AG04450 (cell line): ENCODE results near the gene SEMA5B. TPM values are rescaled to one million over a fixed set of nuclear protein-coding genes. Genes with fewer than 3 reads are reported as not detected.

ENCODE experiments used
- CTCF ChIA-PET: fragments of 300-600, 350-600 bp; formaldehyde crosslinking; extraction: SDS; loops from one replicate; lab custom pipeline; 2022; ENCODE audit warnings: antibody characterized with exemption, inconsistent platforms; lab: Charles Lee
- POLR2A ChIA-PET: fragments of 350-600 bp; formaldehyde crosslinking; extraction: SDS; loops from one replicate; lab custom pipeline; 2021; ENCODE audit warnings: antibody characterized with exemption, inconsistent platforms; lab: Yijun Ruan, JAX
- DNase-seq: peaks from one replicate; pipeline ENCODE4 v3.0.0-alpha.2; 2011; ENCODE audit warnings: low read depth, low spot score
- H3K27ac ChIP-seq: one replicate; pipeline ENCODE4 v1.5.1; 2012; ENCODE audit warnings: low read depth, low read length, control low read depth
- H3K27me3 ChIP-seq: one replicate; pipeline ENCODE4 v1.6.0; 2012; ENCODE audit warnings: low read length; ENCODE audit not compliant: control insufficient read depth, insufficient read depth
- H3K4me3 ChIP-seq: 2 replicates; pipeline ENCODE4 v1.5.1; 2011; ENCODE audit warnings: mild to moderate bottlenecking, low read depth, low read length, control low read depth
- H3K9me3 ChIP-seq: 2 replicates; pipeline ENCODE4 v1.5.1; 2012; ENCODE audit warnings: low read length; ENCODE audit not compliant: control insufficient read depth, insufficient read depth
- CTCF ChIP-seq: IDR thresholded peaks from 2 replicates; pipeline ENCODE4 v1.5.1; 2011; ENCODE audit warnings: low read depth, low read length, control low read depth, inconsistent platforms
- polyA plus RNA-seq: library from polyadenylated mRNA; depleted of rRNA; stranded (reverse); fragments of >200 nt; gene quantifications from 2 replicates; pipeline ENCODE4 v1.2.3, GENCODE V29; 2011

Gene SEMA5B
- polyA plus RNA-seq, 1 experiment = not detected

GRCh38 chr3:122956693-122957455 lies 70.7 kb downstream of the SEMA5B start:
- ChIA-PET CTCF (no interaction called here), POLR2A (no interaction called here)
- TF ChIP-seq CTCF = no peak

DNA sequence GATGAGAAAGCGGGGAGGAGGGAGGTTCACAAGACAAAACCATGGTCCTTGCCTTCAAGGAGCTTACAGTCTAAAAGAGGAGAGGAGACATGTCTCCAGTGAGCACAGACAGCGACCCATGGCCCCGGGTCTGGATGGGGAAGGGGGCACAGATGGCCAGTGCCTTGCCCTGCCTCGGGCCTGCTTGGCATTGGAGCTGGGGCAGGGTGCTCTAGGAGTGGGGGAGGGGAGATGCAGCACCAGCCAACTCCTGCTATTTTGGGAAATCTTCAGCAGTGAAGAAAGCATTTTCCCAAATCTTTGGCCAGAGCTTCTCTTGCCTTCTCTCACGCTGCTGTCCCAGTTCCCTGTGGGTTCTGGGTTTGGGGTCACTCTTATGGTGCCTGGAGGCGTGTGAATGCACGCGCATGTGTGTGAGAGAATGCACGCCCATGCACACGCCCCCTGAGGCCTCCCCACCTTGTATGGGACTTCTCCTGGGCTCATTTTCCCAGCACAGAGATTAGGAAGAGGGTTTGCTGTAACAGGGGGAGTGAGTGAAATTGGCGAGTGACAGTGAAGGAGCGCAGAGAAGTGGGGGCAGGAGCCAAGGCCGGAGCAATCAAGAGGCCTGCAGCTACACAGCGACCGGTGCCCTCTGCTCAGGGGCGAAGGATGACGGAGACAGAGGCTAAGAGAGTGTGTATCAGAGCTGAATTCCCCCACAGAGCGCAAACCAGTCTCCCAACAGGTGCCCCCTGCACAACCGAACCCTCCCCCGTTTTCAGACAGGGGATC lies 71.5 kb downstream of the SEMA5B start:
- Histone ChIP-seq H3K4me3 (no peak overlapping the region), H3K27me3 (peaks cover 48% of the 10 kb centered on the region), H3K27ac (no peak overlapping the region), H3K9me3 (no peaks in the 10 kb centered on the region; the same call in 1 of the 2 replicates)
- POLR2A ChIA-PET = no interaction called here
- CTCF ChIA-PET = interaction anchor here (0.6 kb wide), 1 partner anchor 13 kb away, joined by 3 read pairs; no protein-coding TSS in a partner anchor
- no peak for TF ChIP-seq CTCF
- DNase-seq = no peak

More at GRCh38 chr3:122956693-122957455, 70.7 kb downstream of the SEMA5B start:
- H3K27me3 ChIP-seq = peaks cover 50% of the 10 kb centered on the region
- DNase-seq = no peak
- no peak overlapping the region for H3K27ac ChIP-seq
- no peak overlapping the region for H3K4me3 ChIP-seq
- H3K9me3 ChIP-seq = no peaks in the 10 kb centered on the region; the same call in 1 of the 2 replicates

GRCh38 chr3:122952520-122952919 lies 75.0 kb downstream of the SEMA5B start:
- CTCF ChIA-PET = interaction anchor here (3.0 kb wide), 1 partner anchor 10 kb away, joined by 11 read pairs; no protein-coding TSS in a partner anchor
- peak; percentile 11; the same call in 1 of the 2 replicates for TF ChIP-seq CTCF
- POLR2A ChIA-PET = no interaction called here
- no peaks in the 10 kb centered on the region; the same call in 1 of the 2 replicates for H3K9me3 ChIP-seq
- H3K27me3 ChIP-seq = peaks cover 33% of the 10 kb centered on the region
- no peak for DNase-seq
- H3K27ac ChIP-seq = no peak overlapping the region
- H3K4me3 ChIP-seq = no peak overlapping the region

GRCh38 chr3:122948408-122948807 lies 79.2 kb downstream of the SEMA5B start:
- Histone ChIP-seq H3K4me3 (no peak overlapping the region), H3K27me3 (peaks cover 27% of the 10 kb centered on the region), H3K9me3 (no peaks in the 10 kb centered on the region), H3K27ac (no peak overlapping the region)
- POLR2A ChIA-PET = no interaction called here
- CTCF ChIA-PET = no interaction called here
- no peak for TF ChIP-seq CTCF
- no peak for DNase-seq
